ENCODE measurements around the gene MRPS10. TPM values are rescaled to one million over a fixed set of nuclear protein-coding genes. Genes with fewer than 3 reads are reported as not detected.

MRPS10 gene
- total RNA-seq, 1 donor = 52.5 TPM

- H3K27me3 ChIP-seq (ENCODE audit: insufficient read depth, low read length) = no peaks in the 10 kb centered on the region
- H3K4me2 ChIP-seq (ENCODE audit: insufficient read depth, low read length) = no peak overlapping the region
- H3K4me1 ChIP-seq (ENCODE audit: insufficient read depth, low read length) = peaks cover 24% of the 10 kb centered on the region
- no peak overlapping the region for H3K4me3 ChIP-seq (ENCODE audit: insufficient read depth, low read length)
- H4K20me1 ChIP-seq (ENCODE audit: insufficient read depth, low read length) = no peaks in the 10 kb centered on the region
- no peaks in the 10 kb centered on the region for H3K79me2 ChIP-seq (ENCODE audit: insufficient read depth, low read length)
- TF ChIP-seq, protein P1, sequence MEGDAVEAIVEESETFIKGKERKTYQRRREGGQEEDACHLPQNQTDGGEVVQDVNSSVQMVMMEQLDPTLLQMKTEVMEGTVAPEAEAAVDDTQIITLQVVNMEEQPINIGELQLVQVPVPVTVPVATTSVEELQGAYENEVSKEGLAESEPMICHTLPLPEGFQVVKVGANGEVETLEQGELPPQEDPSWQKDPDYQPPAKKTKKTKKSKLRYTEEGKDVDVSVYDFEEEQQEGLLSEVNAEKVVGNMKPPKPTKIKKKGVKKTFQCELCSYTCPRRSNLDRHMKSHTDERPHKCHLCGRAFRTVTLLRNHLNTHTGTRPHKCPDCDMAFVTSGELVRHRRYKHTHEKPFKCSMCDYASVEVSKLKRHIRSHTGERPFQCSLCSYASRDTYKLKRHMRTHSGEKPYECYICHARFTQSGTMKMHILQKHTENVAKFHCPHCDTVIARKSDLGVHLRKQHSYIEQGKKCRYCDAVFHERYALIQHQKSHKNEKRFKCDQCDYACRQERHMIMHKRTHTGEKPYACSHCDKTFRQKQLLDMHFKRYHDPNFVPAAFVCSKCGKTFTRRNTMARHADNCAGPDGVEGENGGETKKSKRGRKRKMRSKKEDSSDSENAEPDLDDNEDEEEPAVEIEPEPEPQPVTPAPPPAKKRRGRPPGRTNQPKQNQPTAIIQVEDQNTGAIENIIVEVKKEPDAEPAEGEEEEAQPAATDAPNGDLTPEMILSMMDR (IDR thresholded peaks at IDR 0.05; ENCODE audit: extremely low read depth, low read depth, low read length) = no peak
- no peaks in the 10 kb centered on the region for H3K9me3 ChIP-seq (ENCODE audit: low read depth, low read length)
- no peak overlapping the region for H3K27ac ChIP-seq (ENCODE audit: low read depth, low read length)
- H3K36me3 ChIP-seq (ENCODE audit: insufficient read depth, low read length) = peaks cover 38% of the 10 kb centered on the region
- peak; percentile 39 for DNase-seq (ENCODE audit: insufficient read length, low spot score, missing footprints)
- H2AFZ ChIP-seq (ENCODE audit: low read length) = no peak overlapping the region
Observed at GRCh38 chr6:42255050-42255449, 37.4 kb upstream of the MRPS10 start.

DNA sequence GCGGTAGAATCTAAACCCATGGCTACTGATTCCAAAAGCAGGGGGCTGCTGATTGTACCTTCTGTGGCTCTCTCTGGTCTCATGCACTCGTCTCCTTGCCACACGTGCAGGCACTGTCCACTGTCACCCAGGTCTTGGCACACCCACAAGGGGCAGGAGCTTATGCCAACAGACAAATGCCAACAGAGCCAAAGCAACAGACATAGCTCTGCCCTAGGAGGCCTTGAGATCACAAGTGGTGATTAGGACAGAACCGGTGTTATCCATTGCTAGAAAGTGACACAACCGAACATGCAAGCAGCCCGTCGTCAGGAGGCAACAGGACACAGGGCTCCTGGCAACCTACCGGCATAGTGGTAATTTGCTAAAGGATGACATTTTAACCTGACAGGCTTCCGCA, 36.8 kb upstream of the MRPS10 start:
- no peak overlapping the region for H3K4me3 ChIP-seq (ENCODE audit: insufficient read depth, low read length)
- H3K79me2 ChIP-seq (ENCODE audit: insufficient read depth, low read length) = no peaks in the 10 kb centered on the region
- DNase-seq (ENCODE audit: insufficient read length, low spot score, missing footprints) = peak; percentile 21
- peaks cover 20% of the 10 kb centered on the region for H3K4me1 ChIP-seq (ENCODE audit: insufficient read depth, low read length)
- no peak overlapping the region for H2AFZ ChIP-seq (ENCODE audit: low read length)
- H3K9me3 ChIP-seq (ENCODE audit: low read depth, low read length) = no peaks in the 10 kb centered on the region
- H3K36me3 ChIP-seq (ENCODE audit: insufficient read depth, low read length) = peaks cover 42% of the 10 kb centered on the region
- TF ChIP-seq, protein P1 (IDR thresholded peaks at IDR 0.05; ENCODE audit: extremely low read depth, low read depth, low read length) = no peak
- no peaks in the 10 kb centered on the region for H4K20me1 ChIP-seq (ENCODE audit: insufficient read depth, low read length)
- no peak overlapping the region for H3K27ac ChIP-seq (ENCODE audit: low read depth, low read length)
- no peak overlapping the region for H3K4me2 ChIP-seq (ENCODE audit: insufficient read depth, low read length)
- H3K27me3 ChIP-seq (ENCODE audit: insufficient read depth, low read length) = no peaks in the 10 kb centered on the region

- H3K9me3 ChIP-seq (ENCODE audit: low read depth, low read length) = no peaks in the 10 kb centered on the region
- H3K79me2 ChIP-seq (ENCODE audit: insufficient read depth, low read length) = no peaks in the 10 kb centered on the region
- H3K36me3 ChIP-seq (ENCODE audit: insufficient read depth, low read length) = peaks cover 32% of the 10 kb centered on the region
- H3K27me3 ChIP-seq (ENCODE audit: insufficient read depth, low read length) = no peaks in the 10 kb centered on the region
- H3K27ac ChIP-seq (ENCODE audit: low read depth, low read length) = peak overlapping the region; percentile 26
- H3K4me1 ChIP-seq (ENCODE audit: insufficient read depth, low read length) = peaks cover 20% of the 10 kb centered on the region
- H4K20me1 ChIP-seq (ENCODE audit: insufficient read depth, low read length) = no peaks in the 10 kb centered on the region
- TF ChIP-seq, protein P1 (IDR thresholded peaks at IDR 0.05; ENCODE audit: extremely low read depth, low read depth, low read length) = no peak
- no peak overlapping the region for H2AFZ ChIP-seq (ENCODE audit: low read length)
- DNase-seq (ENCODE audit: insufficient read length, low spot score, missing footprints) = peak; percentile 85
- no peak overlapping the region for H3K4me3 ChIP-seq (ENCODE audit: insufficient read depth, low read length)
- H3K4me2 ChIP-seq (ENCODE audit: insufficient read depth, low read length) = no peak overlapping the region
Observed at GRCh38 chr6:42251911-42252637, 34.4 kb upstream of the MRPS10 start.

- H3K4me1 ChIP-seq (ENCODE audit: insufficient read depth, low read length) = peaks cover 20% of the 10 kb centered on the region
- H3K4me3 ChIP-seq (ENCODE audit: insufficient read depth, low read length) = no peak overlapping the region
- peaks cover 26% of the 10 kb centered on the region for H3K36me3 ChIP-seq (ENCODE audit: insufficient read depth, low read length)
- no peaks in the 10 kb centered on the region for H3K27me3 ChIP-seq (ENCODE audit: insufficient read depth, low read length)
- H3K27ac ChIP-seq (ENCODE audit: low read depth, low read length) = peak overlapping the region; percentile 26
- no peaks in the 10 kb centered on the region for H3K9me3 ChIP-seq (ENCODE audit: low read depth, low read length)
- DNase-seq (ENCODE audit: insufficient read length, low spot score, missing footprints) = no peak
- TF ChIP-seq, protein P1 (IDR thresholded peaks at IDR 0.05; ENCODE audit: extremely low read depth, low read depth, low read length) = no peak
- H4K20me1 ChIP-seq (ENCODE audit: insufficient read depth, low read length) = no peaks in the 10 kb centered on the region
- no peak overlapping the region for H2AFZ ChIP-seq (ENCODE audit: low read length)
- no peaks in the 10 kb centered on the region for H3K79me2 ChIP-seq (ENCODE audit: insufficient read depth, low read length)
- no peak overlapping the region for H3K4me2 ChIP-seq (ENCODE audit: insufficient read depth, low read length)
Observed at GRCh38 chr6:42251500-42251899, 33.8 kb upstream of the MRPS10 start.

Data from osteoblast (primary cell).